Uterus (tissue), 4 donors: ENCODE results near the gene CYFIP1. TPM values are rescaled to one million over a fixed set of nuclear protein-coding genes. Genes with fewer than 3 reads are reported as not detected.

Source experiments
- DNase-seq, 2 donors: peaks; one replicate each; pipeline ENCODE4 v3.0.0-alpha.2; 2019 to 2020
- H3K27ac ChIP-seq, 2 donors: fragments of 200-600 bp; sonication (generic); 1 replicate in 1 of 2; 2 replicates in 1 of 2; pipeline ENCODE4 v1.5.1; 2016 to 2018
- H3K27me3 ChIP-seq, 2 donors: fragments of 200-600 bp; sonication (generic); one replicate each; pipeline ENCODE4 v1.5.1; 2018 to 2019; ENCODE audit warnings: control low read depth in 1 of 2
- H3K36me3 ChIP-seq, 2 donors: fragments of 200-600 bp; sonication (generic); one replicate each; pipeline ENCODE4 v1.5.1; 2019; ENCODE audit warnings: control low read depth in 1 of 2
- H3K4me1 ChIP-seq, 2 donors: fragments of 200-600 bp; sonication (generic); one replicate each; pipeline ENCODE4 v1.5.1; 2018 to 2019; ENCODE audit warnings: control low read depth in 1 of 2
- H3K4me3 ChIP-seq, 2 donors: fragments of 200-600 bp; sonication (generic); 1 replicate in 1 of 2; 2 replicates in 1 of 2; pipeline ENCODE4 v1.5.1; 2018 to 2019; ENCODE audit warnings: mild to moderate bottlenecking in 1 of 2
- H3K9me3 ChIP-seq, 2 donors: fragments of 200-600 bp; sonication (generic); one replicate each; pipeline ENCODE4 v1.5.1; 2019; ENCODE audit warnings: control low read depth in 1 of 2
- CTCF ChIP-seq, 4 experiments: fragments of 200-600 bp in 2 of 4; fragments of 450-650 bp in 2 of 4; sonication (generic) in 2 of 4; IDR thresholded peaks; one replicate each; pipeline ENCODE4 v1.5.1; 2016 to 2019; ENCODE audit warnings: antibody characterized with exemption in 4 of 4, mild to moderate bottlenecking in 2 of 4, moderate library complexity in 1 of 4
- POLR2A ChIP-seq, 2 donors: fragments of 450-650 bp; IDR thresholded peaks; one replicate each; pipeline ENCODE4 v1.6.1; 2016; ENCODE audit warnings: antibody characterized with exemption in 2 of 2, mild to moderate bottlenecking in 1 of 2, moderate library complexity in 1 of 2
- intact Hi-C: fragments of 100-400 bp; cut with DNase I; formaldehyde crosslinking; loops from one replicate; pipeline ENCODE4 v1.15.1; 2023; ENCODE audit warnings: low total_unique reads
- total RNA-seq, 4 donors: library from RNA; depleted of rRNA in 3 of 4; stranded (reverse); fragments of >200 nt in 3 of 4; gene quantifications; one replicate each; pipeline versions ENCODE4 v1.1.0 to v1.2.4, GENCODE V29; 2014 to 2023
- donor health status: DM: yes; HTN: yes; CAD: no.

The CYFIP1 gene
- total RNA-seq, 4 donors from 2014 or later, result 61.5 to 145 (median 101) TPM

GRCh38 chr15:22942306-22942855 is 37.8 kb downstream of the CYFIP1 start:
- DNase-seq, result no peak
- no peaks in the 10 kb centered on the region for H3K9me3 ChIP-seq
- no peak overlapping the region for H3K4me3 ChIP-seq
- no peaks in the 10 kb centered on the region for H3K36me3 ChIP-seq
- TF ChIP-seq CTCF (IDR thresholded peaks at IDR 0.05) (no peak), POLR2A (IDR thresholded peaks at IDR 0.05) (no peak)
- peaks cover 0 to 1% of the 10 kb centered on the region in 2 donors for H3K4me1 ChIP-seq
- no peak overlapping the region for H3K27ac ChIP-seq
- intact Hi-C loops, result no loop called here
- H3K27me3 ChIP-seq, result no peaks in the 10 kb centered on the region

GRCh38 chr15:22941179-22941578 is 39.0 kb downstream of the CYFIP1 start:
- intact Hi-C loops, result no loop called here
- no peaks in the 10 kb centered on the region for H3K36me3 ChIP-seq
- no peaks in the 10 kb centered on the region for H3K27me3 ChIP-seq
- H3K27ac ChIP-seq, result no peak overlapping the region
- H3K4me3 ChIP-seq, result no peak overlapping the region
- no peak for TF ChIP-seq POLR2A (IDR thresholded peaks at IDR 0.05)
- TF ChIP-seq CTCF (IDR thresholded peaks at IDR 0.05), result no peak
- no peaks in the 10 kb centered on the region for H3K4me1 ChIP-seq
- no peaks in the 10 kb centered on the region for H3K9me3 ChIP-seq
- no peak for DNase-seq

GRCh38 chr15:22939652-22940061 is 40.5 kb downstream of the CYFIP1 start:
- no peaks in the 10 kb centered on the region for H3K36me3 ChIP-seq
- H3K4me3 ChIP-seq, result no peak overlapping the region
- no peak overlapping the region for H3K27ac ChIP-seq
- intact Hi-C loops, result no loop called here
- H3K4me1 ChIP-seq, result no peaks in the 10 kb centered on the region
- H3K9me3 ChIP-seq, result no peaks in the 10 kb centered on the region
- TF ChIP-seq CTCF (IDR thresholded peaks at IDR 0.05) (no peak), POLR2A (IDR thresholded peaks at IDR 0.05) (no peak)
- no peaks in the 10 kb centered on the region for H3K27me3 ChIP-seq
- no peak for DNase-seq

- no peak for DNase-seq
- intact Hi-C loops, result no loop called here
- Histone ChIP-seq H3K4me3 (no peak overlapping the region), H3K4me1 (no peaks in the 10 kb centered on the region), H3K36me3 (no peaks in the 10 kb centered on the region), H3K9me3 (no peaks in the 10 kb centered on the region), H3K27ac (no peak overlapping the region), H3K27me3 (no peaks in the 10 kb centered on the region)
- TF ChIP-seq CTCF (IDR thresholded peaks at IDR 0.05) (no peak), POLR2A (IDR thresholded peaks at IDR 0.05) (no peak)
These were observed 41.1 kb downstream of the CYFIP1 start for GRCh38 chr15:22939051-22939450.

GRCh38 chr15:22936577-22937472 is 43.3 kb downstream of the CYFIP1 start:
- Histone ChIP-seq H3K27ac (no peak overlapping the region), H3K27me3 (no peaks in the 10 kb centered on the region), H3K4me3 (no peak overlapping the region), H3K9me3 (no peaks in the 10 kb centered on the region), H3K36me3 (no peaks in the 10 kb centered on the region), H3K4me1 (no peaks in the 10 kb centered on the region)
- TF ChIP-seq POLR2A (IDR thresholded peaks at IDR 0.05) (no peak), CTCF (IDR thresholded peaks at IDR 0.05) (no peak)
- intact Hi-C loops, result no loop called here
- DNase-seq, result no peak
